WERI-Rb-1 (cell line): Measurements from ENCODE around the gene WDR49.
"Not testable (repeated sequence)": the region's sequence is repeated elsewhere in the genome, so short reads cannot be mapped to it uniquely, and the experiment has no call there.

Experiments
- DNase-seq: peaks from one replicate; pipeline ENCODE4 v3.0.0-alpha.2; 2020
- H3K27ac ChIP-seq: fragments of 250-450 bp; sonication (Bioruptor Pico); 2 replicates; pipeline ENCODE4 v1.5.1; 2020; ENCODE audit warnings: mild to moderate bottlenecking, moderate library complexity
- H3K27me3 ChIP-seq: fragments of 250-450 bp; sonication (Bioruptor Pico); 2 replicates; pipeline ENCODE4 v1.5.1; 2021; ENCODE audit warnings: mild to moderate bottlenecking, low read depth, moderate library complexity; ENCODE audit not compliant: insufficient read depth, severe bottlenecking
- H3K36me3 ChIP-seq: fragments of 250-450 bp; sonication (Bioruptor Pico); 2 replicates; pipeline ENCODE4 v1.5.1; 2020; ENCODE audit warnings: mild to moderate bottlenecking, moderate library complexity
- H3K4me3 ChIP-seq: 2 replicates; pipeline ENCODE4 v1.5.1; 2011; ENCODE audit warnings: low read depth, mild to moderate bottlenecking, control low read depth, low read length
- H3K9me3 ChIP-seq: fragments of 250-450 bp; sonication (Bioruptor Pico); 2 replicates; pipeline ENCODE4 v1.5.1; 2021; ENCODE audit warnings: mild to moderate bottlenecking, moderate library complexity; ENCODE audit not compliant: severe bottlenecking
- CTCF ChIP-seq: IDR thresholded peaks from 2 replicates; pipeline ENCODE4 v1.5.1; 2011; ENCODE audit warnings: low read depth, mild to moderate bottlenecking, control low read depth, inconsistent platforms, low read length

Gene WDR49

GRCh38 chr3:167615030-167615429 is 38.7 kb downstream of the WDR49 start:
- no peak for DNase-seq
- TF ChIP-seq CTCF: no peak
- Histone ChIP-seq H3K27me3 (no peaks in the 10 kb centered on the region), H3K36me3 (no peaks in the 10 kb centered on the region), H3K4me3 (no peak overlapping the region), H3K9me3 (no peaks in the 10 kb centered on the region), H3K27ac (no peak overlapping the region)

GRCh38 chr3:167614196-167614595 is 39.5 kb downstream of the WDR49 start:
- H3K27me3 ChIP-seq, H3K4me3 ChIP-seq, H3K27ac ChIP-seq, H3K9me3 ChIP-seq, DNase-seq, H3K36me3 ChIP-seq: not testable (repeated sequence)

- Histone ChIP-seq H3K36me3 (no peaks in the 10 kb centered on the region), H3K9me3 (no peaks in the 10 kb centered on the region), H3K4me3 (no peak overlapping the region), H3K27me3 (no peaks in the 10 kb centered on the region), H3K27ac (no peak overlapping the region)
- DNase-seq: no peak
- TF ChIP-seq CTCF: no peak
Observed at GRCh38 chr3:167611718-167612117, 42.0 kb downstream of the WDR49 start.

GRCh38 chr3:167609156-167609555 is 44.6 kb downstream of the WDR49 start:
- no peak for DNase-seq
- no peaks in the 10 kb centered on the region for H3K36me3 ChIP-seq
- no peaks in the 10 kb centered on the region for H3K9me3 ChIP-seq
- no peaks in the 10 kb centered on the region for H3K27me3 ChIP-seq
- no peak overlapping the region for H3K27ac ChIP-seq
- TF ChIP-seq CTCF: no peak
- no peak overlapping the region for H3K4me3 ChIP-seq

GRCh38 chr3:167606836-167607235 is 46.9 kb downstream of the WDR49 start:
- Histone ChIP-seq H3K9me3 (no peaks in the 10 kb centered on the region), H3K36me3 (no peaks in the 10 kb centered on the region), H3K27me3 (no peaks in the 10 kb centered on the region), H3K4me3 (no peak overlapping the region), H3K27ac (no peak overlapping the region)
- no peak for DNase-seq
- TF ChIP-seq CTCF: no peak

- Histone ChIP-seq H3K27me3 (no peaks in the 10 kb centered on the region), H3K4me3 (no peak overlapping the region), H3K27ac (no peak overlapping the region), H3K36me3 (no peaks in the 10 kb centered on the region), H3K9me3 (no peaks in the 10 kb centered on the region)
- no peak for DNase-seq
- TF ChIP-seq CTCF: no peak
Observed at GRCh38 chr3:167605871-167606270, 47.9 kb downstream of the WDR49 start.

GRCh38 chr3:167602041-167602440 is 51.7 kb downstream of the WDR49 start:
- Histone ChIP-seq H3K9me3 (no peaks in the 10 kb centered on the region), H3K36me3 (no peaks in the 10 kb centered on the region), H3K27me3 (no peaks in the 10 kb centered on the region), H3K4me3 (no peak overlapping the region), H3K27ac (no peak overlapping the region)
- no peak for DNase-seq
- TF ChIP-seq CTCF: no peak
